Stimulated activated naive CD8-positive, alpha-beta T cell treated with anti-CD3 and anti-CD28 coated beads, Interleukin-15, Interleukin-2, amounts not matched to agents 100 U/mL and 50 U/mL, for 24 hours (primary cell): ENCODE data around the gene CPNE5.
A peak's percentile ranks its signal among the peaks of the same experiment; 100 is the strongest.

ENCODE experiments used
- ATAC-seq: fragments of 150-1000 bp; cut with Tn5 transposase; one replicate; pipeline ENCODE4 v1.10.0; 2021
- DNase-seq: peaks from one replicate; pipeline ENCODE4 v3.0.0; 2021

CPNE5 gene

GRCh38 chr6:36700071-36700812 lies 139.0 kb downstream of the CPNE5 start:
- ATAC-seq: no peak
- no peak for DNase-seq

DNA sequence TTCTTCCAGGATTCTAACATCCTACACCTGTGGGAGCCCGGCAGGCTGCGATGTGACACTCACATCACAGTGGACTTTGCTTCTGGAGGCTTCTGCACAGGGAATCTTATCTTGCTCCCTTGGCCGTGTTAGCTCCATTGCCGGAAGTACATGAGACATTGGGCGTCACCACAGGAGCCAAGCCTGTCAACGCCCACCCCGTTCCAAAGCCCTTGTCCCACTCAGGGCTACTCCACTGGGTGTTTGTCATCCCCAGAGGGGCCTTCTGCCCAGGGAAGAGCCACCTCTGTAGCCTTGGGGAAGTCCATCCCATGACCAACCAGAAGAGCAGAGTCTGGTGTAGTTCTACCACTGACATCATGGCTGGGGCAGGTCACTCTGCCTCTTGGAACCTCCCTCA lies 139.9 kb downstream of the CPNE5 start:
- ATAC-seq: no peak

GRCh38 chr6:36698871-36699271 lies 140.4 kb downstream of the CPNE5 start:
- DNase-seq (no peak), ATAC-seq (no peak)

More for the DNA sequence above, 139.9 kb downstream of the CPNE5 start:
- no peak for DNase-seq

DNA sequence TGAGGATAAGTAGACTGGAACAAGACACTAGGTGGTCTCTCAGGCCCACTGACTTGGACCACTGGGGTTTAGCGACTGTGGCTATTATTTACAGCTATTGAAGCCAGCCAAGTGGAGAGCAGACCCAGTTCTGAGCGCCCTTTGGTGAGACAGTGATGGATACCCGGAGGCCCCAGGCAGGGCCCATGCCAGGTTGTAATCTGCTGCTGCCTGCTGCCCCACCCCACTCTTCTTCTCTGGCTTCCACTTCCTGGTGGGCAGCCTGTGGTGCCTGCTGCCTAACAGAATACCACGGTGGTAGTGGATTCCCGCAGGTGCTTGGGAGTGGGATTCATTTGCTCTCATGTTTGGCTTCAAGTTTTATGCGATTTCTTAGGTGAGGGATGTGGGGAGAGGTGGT lies 141.0 kb downstream of the CPNE5 start:
- ATAC-seq: no peak
- DNase-seq: no peak

- no peak for DNase-seq
- ATAC-seq: no peak
Measured at GRCh38 chr6:36697481-36697903, 141.8 kb downstream of the CPNE5 start, which contains the start of gene RAB44. Gene RAB44, plus strand, starts transcription at chr6:36697826. Its CDS starts 6,410 bp downstream, at chr6:36704236.

DNA sequence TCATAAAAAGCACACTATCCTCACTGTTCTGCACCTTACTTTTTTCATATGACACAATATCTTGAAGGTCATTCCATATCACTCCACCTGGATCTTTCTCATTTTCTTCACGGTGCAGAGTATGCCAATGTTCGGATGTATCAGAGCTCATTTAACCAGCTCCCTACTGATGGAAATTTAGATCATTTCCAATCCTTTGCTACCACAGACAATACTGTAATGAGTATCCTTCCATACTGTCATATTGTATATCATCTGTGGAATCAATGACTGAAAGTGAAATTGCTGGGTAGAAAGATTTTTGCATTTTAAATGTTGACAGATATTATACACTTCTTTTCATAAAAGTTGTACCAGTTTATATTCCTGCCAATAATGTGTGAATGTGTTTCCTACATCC lies 143.8 kb downstream of the CPNE5 start:
- DNase-seq: no peak
- ATAC-seq: peak; percentile 79

GRCh38 chr6:36694616-36695015 lies 144.6 kb downstream of the CPNE5 start:
- ATAC-seq: no peak
- DNase-seq: no peak

DNA sequence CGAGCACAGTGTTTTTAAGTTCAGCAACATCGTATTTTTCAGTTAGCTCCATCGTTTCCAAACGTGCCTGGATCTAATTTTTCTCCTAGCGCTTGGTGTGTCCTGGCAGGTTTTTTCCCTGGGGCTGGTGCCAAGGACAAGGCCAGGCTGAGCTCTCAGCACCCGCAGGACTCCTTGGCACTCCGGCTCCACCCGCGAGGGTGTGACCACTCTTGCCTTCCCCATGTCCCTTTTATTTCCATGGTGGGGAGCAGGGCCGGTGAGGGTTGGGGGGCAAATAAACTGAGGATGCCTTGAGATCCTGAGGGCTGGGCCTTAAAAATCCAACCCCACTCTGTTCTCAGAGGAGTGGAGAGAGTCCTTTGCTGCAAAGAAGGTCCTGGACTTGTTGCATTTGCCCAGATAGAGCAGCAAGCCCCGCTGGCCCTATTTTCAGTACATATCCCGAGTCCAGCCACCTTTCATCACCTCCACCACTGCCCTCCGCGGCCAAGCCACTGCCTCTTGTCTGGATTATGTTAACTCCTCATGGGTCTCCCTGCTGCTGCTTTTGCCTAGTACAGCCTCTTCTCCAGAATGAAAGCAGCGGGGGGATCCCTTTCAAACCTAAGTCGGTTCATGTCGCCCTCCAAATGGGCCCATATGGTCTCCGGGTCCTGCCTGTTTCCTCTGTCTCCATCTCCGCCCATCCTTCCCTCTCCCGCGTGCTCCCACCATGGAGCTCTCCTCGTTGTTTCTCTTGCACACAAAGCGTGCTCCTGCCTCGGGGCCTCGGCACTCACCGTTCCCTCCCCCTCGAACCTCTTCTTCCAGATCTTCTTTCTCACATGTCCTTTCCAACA lies 146.2 kb downstream of the CPNE5 start:
- DNase-seq (no peak), ATAC-seq (no peak)

- DNase-seq (peak; percentile 28), ATAC-seq (peak; percentile 56)
Measured at GRCh38 chr6:36692220-36692619, 147.0 kb downstream of the CPNE5 start.

- DNase-seq (no peak), ATAC-seq (peak; percentile 14)
Measured at GRCh38 chr6:36691612-36692011, 147.6 kb downstream of the CPNE5 start.

- ATAC-seq: no peak
- DNase-seq: no peak
Measured at GRCh38 chr6:36691011-36691410, 148.2 kb downstream of the CPNE5 start.
